SK-N-MC (cell line): Measurements from ENCODE around the gene FAM76B.

Experiments
- EZH2 ChIP-seq: fragments of 200-600 bp; sonication (generic); IDR thresholded peaks from one replicate; pipeline ENCODE4 v1.6.1; 2017; ENCODE audit warnings: antibody characterized with exemption
- FOXP2 ChIP-seq: optimal IDR thresholded peaks from 2 replicates; pipeline ENCODE3; 2011; ENCODE audit warnings: mild to moderate bottlenecking, moderate library complexity; ENCODE audit not compliant: insufficient read depth; ENCODE audit errors: extremely low read length, control extremely low read depth
- POLR2AphosphoS5 ChIP-seq: IDR thresholded peaks from 2 replicates; pipeline ENCODE4 v1.6.1; 2012; ENCODE audit warnings: mild to moderate bottlenecking, low read depth, low read length, borderline replicate concordance

GRCh38 chr11:95803973-95804372 lies 14.4 kb upstream of the FAM76B start:
- TF ChIP-seq EZH2 (no peak), POLR2AphosphoS5 (no peak), FOXP2 (no peak)
